ENCODE data around the gene PLIN1.

Gene PLIN1

GRCh38 chr15:89629829-89630228 is 49.3 kb downstream of the PLIN1 start:
- no peak overlapping the region for H3K4me3 ChIP-seq (ENCODE audit: low read depth, low read length)
- TF ChIP-seq CTCF (IDR thresholded peaks at IDR 0.05; ENCODE audit: low read depth, low read length, missing control alignments): no peak
- no peak for DNase-seq (ENCODE audit: low read depth)

- no peak for TF ChIP-seq CTCF (IDR thresholded peaks at IDR 0.05; ENCODE audit: low read depth, low read length, missing control alignments)
- no peak overlapping the region for H3K4me3 ChIP-seq (ENCODE audit: low read depth, low read length)
- DNase-seq (ENCODE audit: low read depth): no peak
Measured at GRCh38 chr15:89628806-89629715, 50.1 kb downstream of the PLIN1 start.

- no peak for TF ChIP-seq CTCF (IDR thresholded peaks at IDR 0.05; ENCODE audit: low read depth, low read length, missing control alignments)
- no peak for DNase-seq (ENCODE audit: low read depth)
- H3K4me3 ChIP-seq (ENCODE audit: low read depth, low read length): no peak overlapping the region
Measured at GRCh38 chr15:89628301-89628700, 50.9 kb downstream of the PLIN1 start.

GRCh38 chr15:89627256-89627970 is 51.8 kb downstream of the PLIN1 start:
- no peak for DNase-seq (ENCODE audit: low read depth)
- H3K4me3 ChIP-seq (ENCODE audit: low read depth, low read length): no peak overlapping the region
- no peak for TF ChIP-seq CTCF (IDR thresholded peaks at IDR 0.05; ENCODE audit: low read depth, low read length, missing control alignments)

GRCh38 chr15:89625716-89626115 is 53.5 kb downstream of the PLIN1 start:
- no peak for TF ChIP-seq CTCF (IDR thresholded peaks at IDR 0.05; ENCODE audit: low read depth, low read length, missing control alignments)
- DNase-seq (ENCODE audit: low read depth): no peak
- no peak overlapping the region for H3K4me3 ChIP-seq (ENCODE audit: low read depth, low read length)

GRCh38 chr15:89623165-89623564 is 56.0 kb downstream of the PLIN1 start:
- DNase-seq (ENCODE audit: low read depth): no peak
- TF ChIP-seq CTCF (IDR thresholded peaks at IDR 0.05; ENCODE audit: low read depth, low read length, missing control alignments): no peak

More at GRCh38 chr15:89623165-89623564, 56.0 kb downstream of the PLIN1 start:
- no peak overlapping the region for H3K4me3 ChIP-seq (ENCODE audit: low read depth, low read length)

Measured in GM12864 (cell line).